Measurements from ENCODE around the gene PDPK1. TPM values are rescaled to one million over a fixed set of nuclear protein-coding genes. Genes with fewer than 3 reads are reported as not detected.
"Not testable (repeated sequence)": the region's sequence is repeated elsewhere in the genome, so short reads cannot be mapped to it uniquely, and the experiment has no call there.

Gene PDPK1
- total RNA-seq, 1 donor from 2014 or later, result 9.9 TPM

DNA sequence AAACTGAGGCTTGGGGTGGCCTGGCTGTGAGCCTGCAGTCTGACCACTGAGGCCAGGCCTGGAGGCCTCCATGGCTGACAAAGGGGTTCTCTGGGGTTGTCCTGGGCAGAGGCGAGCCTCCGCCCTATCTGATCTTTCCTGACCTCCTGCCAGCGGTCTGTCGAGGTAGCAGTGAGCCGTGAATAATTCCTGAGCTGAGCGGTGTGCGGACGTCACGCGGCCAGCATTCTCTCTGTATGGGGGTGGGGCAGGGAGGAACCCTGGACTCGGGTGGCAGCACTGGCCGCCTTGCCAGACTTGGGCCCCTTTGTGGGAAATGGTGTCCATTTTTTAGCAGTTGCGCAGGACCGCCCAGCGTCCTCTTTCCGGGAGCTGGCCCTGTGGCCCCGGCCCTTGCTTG lies 74.1 kb downstream of the PDPK1 start:
- not testable (repeated sequence) for DNase-seq (ENCODE audit: low spot score)

DNA sequence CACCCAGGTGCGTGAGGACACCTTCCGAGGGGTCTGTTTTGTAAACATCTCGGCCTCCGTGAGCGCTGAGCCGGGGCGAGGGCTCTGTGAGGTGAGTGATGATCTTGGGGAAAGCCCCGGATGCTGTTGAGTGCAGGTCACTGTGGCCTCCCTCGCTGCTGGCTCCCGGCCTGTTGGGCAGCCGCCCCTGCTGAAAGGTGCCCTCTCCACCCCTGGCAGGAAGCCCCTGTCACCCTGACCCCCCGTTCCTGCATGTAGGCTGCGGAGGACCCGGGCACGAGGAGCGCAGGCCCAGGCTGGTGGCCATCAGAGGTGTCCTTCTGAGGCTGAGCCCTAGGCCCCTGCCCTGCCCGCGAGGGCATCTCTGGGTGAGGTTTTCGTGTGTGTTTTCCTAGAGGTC lies 75.4 kb downstream of the PDPK1 start:
- not testable (repeated sequence) for DNase-seq (ENCODE audit: low spot score)

DNA sequence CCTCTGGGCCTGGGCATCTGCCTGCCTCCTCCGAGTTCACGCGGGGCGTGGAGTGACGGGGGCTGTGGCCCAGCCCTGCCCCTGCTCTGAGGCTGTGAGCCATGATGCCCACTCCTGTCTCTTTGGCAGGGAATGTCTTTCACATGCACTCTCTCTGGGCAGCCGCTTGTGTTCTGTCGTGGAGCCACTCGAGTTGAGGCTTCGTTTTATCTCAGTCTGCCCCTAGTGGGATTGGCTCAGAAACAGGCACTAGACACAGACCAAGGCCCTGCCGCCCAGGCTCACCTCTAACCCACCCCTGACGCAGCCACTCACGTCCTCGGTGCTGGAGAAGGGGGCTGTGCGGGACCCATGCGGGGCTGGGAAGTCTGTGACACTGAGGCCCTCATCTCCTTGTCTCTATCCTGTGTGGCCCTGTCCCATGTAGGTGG lies 77.0 kb downstream of the PDPK1 start:
- DNase-seq (ENCODE audit: low spot score), result no peak

DNA sequence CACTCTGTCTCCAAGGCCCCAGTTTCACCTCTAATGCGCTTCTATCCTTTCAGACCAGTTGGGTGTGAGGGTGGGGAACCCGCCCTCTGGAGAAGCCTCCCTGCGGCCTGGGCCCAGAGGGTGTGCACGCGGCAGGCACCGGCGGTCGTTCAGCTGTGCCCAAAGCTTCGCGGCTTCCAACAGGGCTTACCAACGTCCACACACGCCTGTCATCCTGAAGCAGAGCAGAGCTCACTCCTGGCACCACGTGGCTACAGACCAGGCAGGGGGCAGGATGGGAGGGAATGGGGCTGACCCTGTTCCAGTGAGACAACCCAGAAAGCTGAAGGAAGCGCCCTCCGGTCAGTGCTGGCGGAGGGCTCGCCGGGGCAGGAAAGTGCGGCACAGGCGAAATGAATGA lies 81.1 kb downstream of the PDPK1 start:
- not testable (repeated sequence) for DNase-seq (ENCODE audit: low spot score)

DNA sequence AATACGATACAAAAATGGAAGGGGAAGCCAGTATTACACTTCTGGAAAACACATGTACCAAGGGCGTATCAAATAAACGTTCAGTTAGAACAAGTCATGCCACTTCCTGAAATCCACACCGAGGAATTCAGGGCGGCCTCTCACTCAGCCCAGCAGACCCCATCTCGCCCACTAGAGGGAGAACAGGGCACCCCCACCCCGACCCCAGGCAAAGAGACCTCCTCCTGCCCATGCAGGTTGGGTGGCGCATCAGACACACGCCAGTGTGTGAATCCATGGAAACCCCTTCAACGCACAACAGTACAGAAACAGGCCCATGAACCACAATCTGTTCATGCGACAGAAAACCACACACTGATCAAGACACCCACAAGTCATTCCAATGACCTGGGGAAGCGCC lies 81.8 kb downstream of the PDPK1 start:
- DNase-seq (ENCODE audit: low spot score), result not testable (repeated sequence)

DNA sequence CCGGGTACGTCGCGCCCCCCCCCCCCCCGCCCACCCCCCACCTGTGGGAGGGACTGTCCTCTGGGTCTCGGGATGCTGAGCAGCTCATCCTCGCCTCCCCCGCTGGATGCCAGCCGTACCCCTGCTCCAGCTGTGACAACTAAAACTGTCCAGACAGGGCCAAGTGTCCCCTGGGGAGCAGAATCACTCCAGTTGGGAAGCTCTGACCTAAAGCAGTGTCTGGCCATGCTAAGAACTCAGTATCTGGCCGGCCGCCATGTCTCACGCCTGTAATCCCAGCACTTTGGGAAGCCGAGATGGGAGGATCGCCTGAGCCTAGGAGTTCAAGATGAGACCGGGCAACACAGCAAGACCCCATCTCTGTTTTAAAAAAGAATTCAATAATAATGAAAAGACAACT lies 83.0 kb downstream of the PDPK1 start:
- not testable (repeated sequence) for DNase-seq (ENCODE audit: low spot score)

DNA sequence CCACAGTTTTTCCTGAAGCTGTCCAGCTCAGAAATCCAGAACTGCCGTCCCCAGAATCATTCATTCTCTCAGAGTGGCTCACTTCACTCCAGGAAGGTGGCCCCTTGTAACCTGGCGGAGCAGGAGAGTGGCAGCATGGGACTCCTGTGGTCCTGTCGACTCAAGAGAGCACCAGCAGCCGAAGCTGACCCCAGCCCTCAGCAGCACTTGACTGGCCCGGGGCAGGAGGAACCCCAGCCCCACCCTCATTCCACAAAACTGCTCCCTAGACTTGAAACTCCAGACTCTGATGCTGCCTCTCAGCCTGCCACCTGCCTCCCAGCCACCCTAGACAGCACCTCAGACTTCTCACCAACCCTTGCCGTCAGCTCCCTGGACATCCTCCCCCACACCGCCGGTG lies 83.6 kb downstream of the PDPK1 start:
- not testable (repeated sequence) for DNase-seq (ENCODE audit: low spot score)

DNA sequence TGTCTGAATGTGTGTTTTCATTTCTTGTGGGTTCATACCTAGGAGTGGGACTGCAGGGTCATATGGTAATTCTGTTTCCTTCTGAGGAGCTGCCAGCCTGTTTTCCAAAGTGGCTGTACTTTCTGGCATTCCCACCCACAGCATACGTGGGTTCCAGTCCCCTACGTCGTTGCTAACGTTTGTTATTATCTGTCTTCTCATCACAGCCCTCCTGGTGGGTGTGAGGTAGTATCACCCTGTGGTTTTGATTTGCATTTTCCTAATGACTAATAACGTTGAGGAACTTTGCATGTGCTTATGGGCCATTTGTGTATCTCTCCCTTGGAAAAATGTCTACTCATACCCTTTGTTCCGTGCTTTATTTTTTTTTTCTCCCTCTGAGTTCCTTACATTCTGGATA lies 89.3 kb downstream of the PDPK1 start:
- DNase-seq (ENCODE audit: low spot score), result not testable (repeated sequence)

DNA sequence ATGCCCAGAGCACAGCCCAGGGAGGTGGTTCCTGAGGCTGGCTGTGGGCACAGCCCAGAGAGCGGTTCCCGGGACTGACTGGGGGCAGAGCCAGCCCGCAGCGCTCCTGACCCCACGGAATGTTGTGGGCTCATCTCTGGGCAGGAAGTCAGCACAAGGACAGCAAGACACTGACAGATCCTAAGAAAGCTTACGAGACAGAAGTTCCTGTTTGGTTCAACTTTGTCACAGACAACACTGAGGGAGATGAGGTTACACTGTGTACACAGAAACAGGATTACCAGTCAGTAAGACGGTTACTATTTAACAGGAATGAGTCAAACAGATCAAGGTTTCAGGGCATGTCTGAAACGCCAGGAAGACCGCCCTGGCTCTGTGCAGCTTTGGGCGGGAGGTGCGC lies 93.4 kb downstream of the PDPK1 start:
- not testable (repeated sequence) for DNase-seq (ENCODE audit: low spot score)

DNA sequence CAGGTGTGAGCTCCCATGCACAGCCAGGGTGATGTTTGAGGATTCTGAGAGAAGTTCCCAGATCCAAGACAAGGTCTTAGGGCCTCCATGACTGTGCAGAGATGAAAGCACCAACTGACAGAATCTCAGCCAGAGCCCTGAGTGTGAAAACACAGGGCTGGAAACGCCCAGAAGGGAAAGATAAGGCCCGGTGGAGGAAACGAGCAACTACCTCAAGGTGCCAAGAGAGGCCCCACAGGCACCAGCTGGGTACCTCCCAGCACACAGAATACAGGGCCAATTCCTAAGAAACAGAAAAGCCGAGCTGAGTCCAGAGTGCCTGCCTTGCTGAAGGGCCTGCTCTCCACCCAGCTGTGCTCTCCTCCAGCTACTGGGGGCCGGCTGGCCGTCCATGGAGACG lies 94.5 kb downstream of the PDPK1 start:
- not testable (repeated sequence) for DNase-seq (ENCODE audit: low spot score)

DNA sequence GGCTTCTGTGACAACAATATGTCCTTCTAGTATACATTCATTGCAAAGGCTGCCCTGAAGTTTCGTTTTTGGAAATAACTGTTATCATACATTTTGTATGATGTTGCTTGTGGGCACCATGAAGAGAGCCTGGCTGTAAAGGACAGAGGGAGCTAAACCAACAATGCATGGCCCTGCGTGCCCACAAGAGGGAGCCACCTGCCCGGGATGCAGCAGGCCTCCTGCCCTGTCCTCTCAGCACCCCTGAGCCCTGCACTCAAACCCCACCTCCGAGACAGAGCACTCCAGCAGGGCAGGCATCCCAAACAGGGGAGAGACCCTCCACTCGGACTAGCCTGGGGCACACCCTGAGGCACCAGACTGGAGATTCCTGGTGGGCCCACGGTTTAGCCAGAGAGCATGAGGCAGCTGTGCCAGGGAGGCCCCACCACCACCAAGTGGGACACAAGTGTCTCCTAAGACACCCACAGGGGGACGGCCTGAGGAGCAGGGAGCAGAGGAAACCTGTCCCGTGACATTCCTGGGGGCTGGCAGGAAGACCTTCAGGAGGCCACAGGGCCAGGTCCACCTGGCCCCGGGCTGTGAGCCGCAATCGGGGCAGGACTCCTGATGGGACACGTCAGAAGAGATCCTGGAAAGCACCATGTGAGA lies 101.4 kb downstream of the PDPK1 start:
- not testable (repeated sequence) for DNase-seq (ENCODE audit: low spot score)

DNA sequence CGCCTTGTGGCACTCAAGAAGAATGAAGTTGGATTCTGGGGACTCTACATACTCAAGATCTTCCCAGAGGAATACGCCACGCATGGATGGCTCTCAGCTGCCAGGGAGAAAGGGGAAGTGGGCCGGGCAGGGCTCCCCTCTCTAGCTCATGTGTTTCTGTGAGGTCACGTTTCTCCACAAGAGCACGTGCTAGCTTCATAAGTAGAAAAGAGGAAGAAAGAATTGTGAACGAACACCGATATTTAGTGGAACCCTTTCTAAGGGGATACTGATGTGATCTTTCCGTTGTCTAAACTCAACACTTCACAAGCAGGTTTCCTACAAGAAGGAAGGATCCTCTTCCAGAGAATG lies 101.9 kb downstream of the PDPK1 start:
- not testable (repeated sequence) for DNase-seq (ENCODE audit: low spot score)

DNA sequence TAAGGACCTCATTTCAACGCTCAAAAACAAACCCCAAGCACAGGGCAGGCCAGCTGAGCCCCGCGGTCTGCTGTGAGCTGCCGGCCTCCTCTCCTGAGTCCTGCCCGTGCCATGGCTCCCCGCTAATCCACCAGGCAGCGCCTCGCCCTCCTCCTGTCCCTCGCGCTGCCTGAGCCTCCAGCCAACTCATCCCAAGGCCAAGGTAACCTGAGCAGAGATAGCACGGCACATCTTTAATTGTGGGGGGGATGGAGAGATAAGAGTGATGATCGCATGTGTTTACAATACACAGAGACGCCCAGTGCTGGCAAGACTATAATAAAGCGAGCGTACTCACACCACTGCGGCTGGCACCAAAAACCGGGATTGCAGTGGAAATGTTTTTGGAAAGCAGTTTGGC lies 104.7 kb downstream of the PDPK1 start:
- not testable (repeated sequence) for DNase-seq (ENCODE audit: low spot score)

DNA sequence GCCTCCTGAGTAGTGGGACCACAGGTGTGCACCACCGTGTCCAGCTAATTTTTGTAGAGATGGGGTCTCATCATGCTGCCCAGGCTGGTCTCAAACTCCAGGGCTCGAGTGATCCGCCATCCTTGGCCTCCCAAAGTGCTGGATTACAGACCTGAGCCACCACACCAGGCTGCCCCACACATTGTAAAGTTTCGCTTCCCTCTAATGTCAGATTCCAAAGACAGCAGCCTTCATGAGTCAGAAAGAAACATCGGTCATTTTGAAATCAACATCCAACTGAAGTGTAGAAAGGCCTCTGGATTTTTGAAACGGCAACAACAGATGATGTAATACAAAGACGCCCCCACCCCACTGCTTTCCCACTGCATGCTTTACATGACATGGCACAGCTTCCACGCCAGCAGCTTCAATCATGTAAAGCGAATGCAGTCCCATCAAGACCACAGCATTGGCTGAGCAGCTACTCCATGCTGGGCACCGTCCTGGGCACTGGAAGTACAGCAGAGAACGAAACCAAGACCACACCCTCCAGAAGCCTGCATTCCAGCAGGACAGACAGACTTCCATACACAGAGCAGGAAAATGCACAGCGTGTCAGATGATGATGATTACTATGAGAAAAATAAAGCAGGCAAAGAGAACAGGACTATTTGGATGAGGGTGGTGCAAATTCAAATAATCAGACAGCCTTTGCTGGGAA lies 107.1 kb downstream of the PDPK1 start:
- not testable (repeated sequence) for DNase-seq (ENCODE audit: low spot score)

DNA sequence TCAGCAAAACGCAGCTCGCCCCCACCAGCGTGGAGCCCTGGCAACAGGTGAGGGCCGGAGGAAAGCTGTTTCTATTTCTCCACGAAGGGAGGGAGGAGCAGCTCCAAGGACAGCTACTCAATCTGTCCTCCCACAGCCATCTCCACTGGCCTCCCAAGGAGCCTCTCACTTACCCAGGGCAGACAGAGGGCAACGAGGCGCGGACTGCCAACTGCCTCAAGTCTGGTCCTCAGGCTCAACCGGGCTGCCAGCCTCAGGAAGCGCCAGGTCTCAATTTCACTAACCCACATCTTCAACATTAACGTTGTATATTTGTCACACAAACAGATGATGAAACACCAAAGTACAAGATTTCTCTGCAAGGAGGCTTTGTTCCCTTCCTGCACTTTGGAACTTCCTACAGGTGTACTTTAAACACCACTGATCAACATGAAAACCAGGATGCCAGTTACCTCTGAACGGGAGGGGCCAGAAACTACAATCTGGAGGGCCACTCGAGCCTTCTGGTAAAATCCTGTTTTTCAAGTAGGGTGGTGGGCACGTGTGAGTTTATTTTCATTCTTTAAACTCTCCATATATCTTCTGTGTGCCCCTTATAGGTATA lies 113.5 kb downstream of the PDPK1 start:
- DNase-seq (ENCODE audit: low spot score), result not testable (repeated sequence)

Other genes with a start within 250 kb of the PDPK1 start
- 0.72 TPM for gene ABCA3, start 197.3 kb upstream of the PDPK1 start, total RNA-seq (ENCODE audit: insufficient read depth, low replicate concordance)
- 6.3 TPM for gene CCNF, start 108.6 kb upstream of the PDPK1 start, total RNA-seq (ENCODE audit: insufficient read depth, low replicate concordance)
- gene TEDC2, start 77.9 kb upstream of the PDPK1 start, total RNA-seq (ENCODE audit: insufficient read depth, low replicate concordance), result 1.2 TPM
- 5.3 TPM for gene NTN3, start 66.7 kb upstream of the PDPK1 start, total RNA-seq (ENCODE audit: insufficient read depth, low replicate concordance)
- 9.6 TPM for gene TBC1D24, start 62.9 kb upstream of the PDPK1 start, total RNA-seq (ENCODE audit: insufficient read depth, low replicate concordance)
- gene ATP6V0C, start 24.1 kb upstream of the PDPK1 start, total RNA-seq (ENCODE audit: insufficient read depth, low replicate concordance), result 13.2 TPM
- 11.8 TPM for gene AMDHD2, start 17.6 kb upstream of the PDPK1 start, total RNA-seq (ENCODE audit: insufficient read depth, low replicate concordance)
- gene CEMP1, start 6.6 kb upstream of the PDPK1 start, total RNA-seq (ENCODE audit: insufficient read depth, low replicate concordance), result 0.96 TPM
- 9.6 TPM for gene KCTD5, start 144.5 kb downstream of the PDPK1 start, total RNA-seq (ENCODE audit: insufficient read depth, low replicate concordance)
- gene PRSS27, start 182.2 kb downstream of the PDPK1 start, total RNA-seq (ENCODE audit: insufficient read depth, low replicate concordance), result 1.4 TPM
- gene SRRM2, start 214.6 kb downstream of the PDPK1 start, total RNA-seq (ENCODE audit: insufficient read depth, low replicate concordance), result 123 TPM
- 159 TPM for gene ELOB, start 239.3 kb downstream of the PDPK1 start, total RNA-seq (ENCODE audit: insufficient read depth, low replicate concordance)
- gene PRSS33, start 249.5 kb downstream of the PDPK1 start, total RNA-seq (ENCODE audit: insufficient read depth, low replicate concordance), result 0.96 TPM

Data from umbilical cord (tissue), 2 donors.